ENCODE measurements around the gene CCDC97. TPM values are rescaled to one million over a fixed set of nuclear protein-coding genes. Genes with fewer than 3 reads are reported as not detected.

CCDC97 gene
- total RNA-seq, 8 experiments from 2014 or later: 6.6 to 25.0 (median 9.7) TPM

GRCh38 chr19:41302624-41303351, 7.2 kb upstream of the CCDC97 start:
- no peak for ATAC-seq (replicated peaks in 6 of 8)
- no peak overlapping the region for H3K27ac ChIP-seq
- whole genome bisulfite sequencing, 10 experiments: 72 to 100% (median 88%) methylated on average over 1 to 10 of the region's 21 CpGs; no CpG with 5 or more reads in 2 of the 10 experiments
- no peak overlapping the region for H3K4me3 ChIP-seq
- in situ Hi-C loops (cut with MboI; ENCODE audit: low pct_unique_long_range_greater_than_20kb in 2 of 9, low sequenced_read_pairs in 9 of 9, unreplicated experiment in 9 of 9): no loop called here
- H3K4me1 ChIP-seq (replicated peaks in 1 of 2): peaks cover 0 to 14% of the 10 kb centered on the region in 2 donors

- WGBS, 10 experiments: 79 to 100% (median 93%) methylated on average over 1 to 5 of the region's 14 CpGs; no CpG with 5 or more reads in 4 of the 10 experiments
- no peak overlapping the region for H3K27ac ChIP-seq
- H3K4me3 ChIP-seq: no peak overlapping the region
- peaks cover 4 to 9% of the 10 kb centered on the region in 2 donors for H3K4me1 ChIP-seq (replicated peaks in 1 of 2)
- in situ Hi-C loops (cut with MboI; ENCODE audit: low pct_unique_long_range_greater_than_20kb in 2 of 9, low sequenced_read_pairs in 9 of 9, unreplicated experiment in 9 of 9): no loop called here
- no peak for ATAC-seq (replicated peaks in 6 of 8)
These were observed 6.0 kb upstream of the CCDC97 start for GRCh38 chr19:41303954-41304353.

DNA sequence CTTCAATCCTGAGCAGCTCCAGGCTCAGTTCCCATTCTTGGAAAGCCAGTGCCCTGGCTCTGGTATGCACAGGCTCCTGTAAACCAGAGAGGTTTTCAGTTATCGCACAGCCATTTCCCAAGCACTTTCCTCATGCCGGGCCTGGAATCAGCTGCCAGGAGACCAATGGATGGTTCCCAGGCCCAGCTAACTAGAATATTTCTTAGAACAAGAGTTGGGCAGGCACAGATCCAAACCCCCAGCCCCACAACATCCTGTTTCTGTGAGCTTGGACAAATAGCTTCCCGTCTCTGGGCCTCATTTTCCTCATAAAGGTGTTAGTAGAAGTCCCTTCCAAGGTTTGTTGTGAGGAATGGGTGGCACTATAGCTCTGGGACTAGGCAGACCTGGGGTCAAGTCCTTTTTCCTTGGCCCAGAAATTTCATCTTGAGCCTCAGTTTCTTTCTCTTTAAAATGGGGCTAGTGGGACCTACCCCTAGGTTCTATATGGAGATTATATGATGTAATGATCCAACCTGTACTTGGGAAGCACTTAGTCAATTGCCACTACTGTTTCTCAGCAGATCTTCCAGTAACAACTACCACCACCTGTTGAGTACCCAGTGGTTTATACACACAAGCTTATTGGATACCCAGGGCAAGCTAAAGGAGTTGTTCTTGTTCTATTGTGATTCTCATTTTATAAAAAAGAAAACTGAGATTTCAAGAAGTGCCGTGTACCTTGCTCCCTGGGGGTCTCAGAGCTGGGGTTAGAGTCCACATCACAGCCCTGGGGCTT, 5.1 kb upstream of the CCDC97 start:
- no peak overlapping the region for H3K4me3 ChIP-seq
- 70 to 100% (median 97%) methylated on average over 1 to 3 of the region's 4 CpGs; no CpG with 5 or more reads in 2 of the 10 experiments for WGBS, 10 experiments
- no peak overlapping the region for H3K27ac ChIP-seq
- in situ Hi-C loops (cut with MboI; ENCODE audit: low pct_unique_long_range_greater_than_20kb in 2 of 9, low sequenced_read_pairs in 9 of 9, unreplicated experiment in 9 of 9): no loop called here
- peaks cover 9 to 12% of the 10 kb centered on the region in 2 donors for H3K4me1 ChIP-seq (replicated peaks in 1 of 2)
- ATAC-seq (replicated peaks in 6 of 8): no peak

GRCh38 chr19:41305927-41306793, 3.8 kb upstream of the CCDC97 start:
- in situ Hi-C loops (cut with MboI; ENCODE audit: low pct_unique_long_range_greater_than_20kb in 2 of 9, low sequenced_read_pairs in 9 of 9, unreplicated experiment in 9 of 9): no loop called here
- Histone ChIP-seq H3K27ac (no peak overlapping the region), H3K4me1 (replicated peaks in 1 of 2) (peaks cover 13 to 17% of the 10 kb centered on the region in 2 donors), H3K4me3 (no peak overlapping the region)
- ATAC-seq (replicated peaks in 6 of 8): no peak
- 91 to 100% (median 100%) methylated on average over 1 to 4 of the region's 13 CpGs; no CpG with 5 or more reads in 7 of the 10 experiments for WGBS, 10 experiments

DNA sequence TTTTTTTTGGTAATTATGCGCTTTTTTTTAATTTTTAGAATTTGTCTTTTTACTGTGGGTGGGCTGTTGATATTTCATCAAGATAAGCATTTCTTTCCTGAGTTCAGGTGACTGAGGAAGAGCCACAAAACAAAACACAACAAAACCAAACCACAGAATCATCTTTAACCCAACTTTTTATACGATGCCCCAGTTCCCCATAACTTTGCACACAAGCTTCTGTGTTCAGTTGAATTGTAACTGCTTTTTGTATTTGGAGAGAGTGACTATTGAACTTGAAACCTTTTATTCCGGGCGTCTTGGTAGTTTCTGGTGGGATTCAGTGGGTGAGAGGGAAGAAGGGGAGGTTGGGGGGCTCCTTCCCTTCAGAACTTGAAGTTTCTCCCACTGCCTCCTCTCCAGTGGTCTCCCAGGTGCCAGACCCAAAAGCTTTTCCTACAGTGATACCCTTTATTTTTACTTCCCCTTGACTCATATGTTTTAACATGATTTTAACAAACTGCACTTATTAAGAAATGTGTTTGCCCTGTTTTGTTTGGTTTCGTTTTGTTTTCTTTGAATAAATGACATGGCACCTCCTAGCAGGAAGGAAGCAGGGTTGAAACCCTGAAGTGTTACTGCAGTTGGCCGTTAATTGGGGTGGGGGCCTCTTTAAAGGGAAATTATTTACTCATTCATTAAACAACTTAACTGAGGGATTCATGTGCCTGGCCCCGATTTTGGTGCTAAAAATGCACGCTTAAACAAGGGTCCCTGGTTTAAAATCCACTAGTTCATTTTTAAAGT, 2.7 kb upstream of the CCDC97 start:
- ATAC-seq (replicated peaks in 6 of 8): no peak
- peaks cover 16 to 22% of the 10 kb centered on the region in 2 donors for H3K4me1 ChIP-seq (replicated peaks in 1 of 2)
- 57 to 100% (median 84%) methylated on average over 3 to 6 of the region's 8 CpGs for WGBS, 10 experiments

GRCh38 chr19:41307954-41308449, 2.0 kb upstream of the CCDC97 start:
- 33 to 67% methylated on average over 1 of the region's 4 CpGs; no CpG with 5 or more reads in 8 of the 10 experiments for WGBS, 10 experiments
- Histone ChIP-seq H3K4me3 (no peak overlapping the region), H3K27ac (peak overlapping the region in 1 of 2 donors; percentile 68), H3K4me1 (replicated peaks in 1 of 2) (peaks cover 16 to 22% of the 10 kb centered on the region in 2 donors)
- ATAC-seq (replicated peaks in 6 of 8): peak in 6 of 8 experiments; percentile 1 to 7 (median 3)
- in situ Hi-C loops (cut with MboI; ENCODE audit: low pct_unique_long_range_greater_than_20kb in 2 of 9, low sequenced_read_pairs in 9 of 9, unreplicated experiment in 9 of 9): no loop called here

More for the DNA sequence above, 2.7 kb upstream of the CCDC97 start:
- in situ Hi-C loops (cut with MboI; ENCODE audit: low pct_unique_long_range_greater_than_20kb in 2 of 9, low sequenced_read_pairs in 9 of 9, unreplicated experiment in 9 of 9): no loop called here
- H3K27ac ChIP-seq: no peak overlapping the region
- no peak overlapping the region for H3K4me3 ChIP-seq

- Histone ChIP-seq H3K4me3 (no peak overlapping the region), H3K27ac (peak overlapping the region in 1 of 2 donors; percentile 68), H3K4me1 (replicated peaks in 1 of 2) (peaks cover 16 to 22% of the 10 kb centered on the region in 2 donors)
- WGBS, 10 experiments: 0 to 58% (median 20%) methylated on average over 3 to 6 of the region's 8 CpGs; no CpG with 5 or more reads in 2 of the 10 experiments
- in situ Hi-C loops (cut with MboI; ENCODE audit: low pct_unique_long_range_greater_than_20kb in 2 of 9, low sequenced_read_pairs in 9 of 9, unreplicated experiment in 9 of 9): no loop called here
- peak; percentile 35 to 62 (median 52) for ATAC-seq (replicated peaks in 6 of 8)
These were observed 1.4 kb upstream of the CCDC97 start for GRCh38 chr19:41308450-41309179.

DNA sequence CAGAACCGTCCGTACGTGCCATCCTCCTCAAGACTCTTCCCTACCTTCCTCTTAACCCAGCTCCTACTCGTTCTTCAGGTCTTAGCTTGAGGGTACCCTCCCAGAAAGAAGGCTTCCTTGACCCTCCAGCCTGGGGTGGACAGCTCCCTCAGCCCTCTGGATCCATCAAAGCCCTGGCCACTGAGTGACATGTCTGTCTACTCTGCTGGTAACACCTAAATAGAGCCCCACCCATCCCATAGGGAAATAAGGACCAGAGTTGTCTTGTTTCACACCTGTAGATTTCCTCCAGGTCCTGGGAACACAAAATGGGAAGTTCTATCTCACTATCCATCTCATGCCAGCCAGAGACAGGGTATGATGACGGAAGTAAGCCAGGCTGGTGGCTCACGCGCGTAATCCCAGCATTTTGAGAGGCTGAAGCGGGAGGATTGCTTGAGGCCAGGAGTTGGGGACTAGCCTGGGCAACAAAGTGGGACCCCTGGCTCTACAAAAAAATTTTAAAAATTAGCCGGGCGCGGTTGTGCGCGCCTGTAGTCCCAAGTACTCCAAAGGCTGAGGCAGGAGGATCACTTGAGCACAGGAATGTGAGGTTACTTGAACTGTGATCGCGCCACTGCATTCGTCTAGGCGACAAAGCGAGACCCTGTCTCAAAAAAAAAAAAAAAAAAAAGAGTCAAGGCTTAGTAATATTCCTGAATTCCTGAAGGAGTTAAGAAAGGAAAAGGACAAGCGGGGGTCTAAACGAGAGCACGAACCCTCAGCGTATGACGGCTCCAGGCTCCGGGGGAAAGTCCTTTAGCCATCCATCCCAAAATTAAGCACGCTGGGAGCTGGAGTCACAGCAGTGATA, 566 bp upstream of the CCDC97 start:
- peak overlapping the region; percentile 95 for H3K27ac ChIP-seq
- peak in 6 of 8 experiments; percentile 0 to 16 (median 9) for ATAC-seq (replicated peaks in 6 of 8)
- peak overlapping the region; percentile 58 to 95 (median 85) for H3K4me3 ChIP-seq
- peaks cover 16 to 22% of the 10 kb centered on the region in 2 donors for H3K4me1 ChIP-seq (replicated peaks in 1 of 2)
- 0 to 75% (median 19%) methylated on average over 4 to 20 of the region's 26 CpGs; no CpG with 5 or more reads in 2 of the 10 experiments for WGBS, 10 experiments
- in situ Hi-C loops (cut with MboI; ENCODE audit: low pct_unique_long_range_greater_than_20kb in 2 of 9, low sequenced_read_pairs in 9 of 9, unreplicated experiment in 9 of 9): no loop called here

- ATAC-seq (replicated peaks in 6 of 8): no peak
- WGBS, 10 experiments: 0 to 64% (median 20%) methylated on average over 1 to 5 of the region's 5 CpGs; no CpG with 5 or more reads in 3 of the 10 experiments
- Histone ChIP-seq H3K27ac (peak overlapping the region in 1 of 2 donors; percentile 95), H3K4me1 (replicated peaks in 1 of 2) (peaks cover 16 to 22% of the 10 kb centered on the region in 2 donors), H3K4me3 (peak overlapping the region; percentile 58 to 95 (median 85))
- in situ Hi-C loops (cut with MboI; ENCODE audit: low pct_unique_long_range_greater_than_20kb in 2 of 9, low sequenced_read_pairs in 9 of 9, unreplicated experiment in 9 of 9): no loop called here
These were observed 1.1 kb downstream of the CCDC97 start for GRCh38 chr19:41311072-41311471.

DNA sequence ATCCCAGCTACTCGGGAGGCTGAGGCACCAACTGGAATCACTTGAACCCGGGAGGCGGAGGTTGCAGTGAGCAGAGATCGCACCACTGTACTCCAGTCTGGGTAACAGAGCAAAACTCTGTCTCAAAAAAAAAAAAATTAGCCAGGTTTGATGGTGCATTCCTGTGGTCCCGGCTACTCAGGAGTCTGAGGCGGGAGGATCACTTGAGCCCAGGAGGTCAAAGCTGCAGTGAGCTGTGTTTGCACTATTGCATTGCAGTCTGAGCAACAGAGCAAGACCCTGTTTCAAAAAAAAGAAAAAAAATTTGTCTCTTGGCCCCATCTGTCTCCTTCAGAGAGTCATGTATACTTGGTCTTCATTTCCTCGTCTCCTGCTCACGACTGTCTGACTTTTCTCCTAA, 1.6 kb downstream of the CCDC97 start:
- no peak overlapping the region for H3K4me3 ChIP-seq
- H3K27ac ChIP-seq: no peak overlapping the region
- WGBS, 10 experiments: 66 to 100% (median 94%) methylated on average over 2 to 7 of the region's 8 CpGs; no CpG with 5 or more reads in 2 of the 10 experiments
- in situ Hi-C loops (cut with MboI; ENCODE audit: low pct_unique_long_range_greater_than_20kb in 2 of 9, low sequenced_read_pairs in 9 of 9, unreplicated experiment in 9 of 9): no loop called here
- no peak for ATAC-seq (replicated peaks in 6 of 8)
- peaks cover 16 to 22% of the 10 kb centered on the region in 2 donors for H3K4me1 ChIP-seq (replicated peaks in 1 of 2)

Measured in motor neuron (in vitro differentiated cells).